ENCODE data around the gene PSMA6.

DNA sequence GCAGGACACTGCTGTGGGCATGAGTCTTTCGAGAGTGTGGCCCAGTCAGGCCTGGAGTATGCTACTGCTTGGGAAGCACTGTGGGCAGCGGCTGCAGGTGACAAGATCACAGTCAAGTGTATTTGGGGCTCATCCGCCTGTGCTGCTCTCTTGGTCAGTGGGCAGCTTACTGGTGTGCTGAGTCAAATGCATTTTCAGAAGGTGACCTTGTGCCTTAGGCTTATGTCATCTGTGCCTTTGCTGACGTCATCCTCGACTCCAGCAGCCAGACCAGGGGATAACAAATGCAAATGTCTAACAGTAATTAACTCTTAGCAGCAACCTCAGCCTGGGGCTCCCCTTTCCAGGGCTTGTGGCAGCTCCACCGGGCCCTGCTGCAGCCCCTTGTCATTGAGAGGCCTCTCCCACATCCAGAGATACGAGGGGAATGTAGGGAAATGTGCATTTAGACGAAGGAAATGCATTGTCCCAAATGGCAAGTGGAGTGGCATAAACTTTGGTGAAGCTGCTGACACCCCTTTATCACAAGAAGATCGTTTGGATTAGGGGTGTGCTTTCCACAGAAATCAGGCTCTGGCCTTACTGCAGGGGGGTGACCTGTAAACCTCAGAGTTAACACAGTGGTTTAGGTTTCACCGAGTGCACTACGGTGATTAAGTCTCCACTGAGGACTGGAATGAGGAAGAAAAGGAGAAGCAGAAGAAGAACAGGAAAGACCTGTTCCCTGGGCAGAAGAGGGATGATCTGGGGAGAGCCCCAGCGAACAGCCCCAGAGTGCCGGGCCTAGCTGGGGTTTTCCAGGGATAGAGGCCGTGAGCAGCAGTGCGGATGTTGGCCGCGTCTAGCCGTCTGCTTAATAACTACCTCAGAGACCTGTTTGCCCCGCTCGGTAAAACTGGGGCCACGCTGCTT lies 39.7 kb downstream of the PSMA6 start:
- TF ChIP-seq POLR2A (IDR thresholded peaks at IDR 0.05) (peak in 2 of 3 donors; percentile 27 to 29), CTCF (IDR thresholded peaks at IDR 0.05) (no peak)

Data from body of pancreas (tissue), 4 donors.